Activated T-cell treated with anti-CD3 and anti-CD28 coated beads, Interleukin-2, amount 50 U/mL, for 48 hours (primary cell): ENCODE measurements around the gene CCR9.

Experiments
- DNase-seq, 2 experiments: peaks; one replicate each; pipeline ENCODE4 v3.0.0-alpha.2; 2020

CCR9 gene

GRCh38 chr3:45909542-45909941, 23.2 kb downstream of the CCR9 start:
- peak in 1 of 2 experiments; percentile 10 for DNase-seq

- DNase-seq, result peak in 1 of 2 experiments; percentile 11
Measured at GRCh38 chr3:45910892-45911291, 24.5 kb downstream of the CCR9 start.

- DNase-seq, result peak in 1 of 2 experiments; percentile 13
Measured at GRCh38 chr3:45911511-45912226, 25.3 kb downstream of the CCR9 start.

- DNase-seq, result peak in 1 of 2 experiments; percentile 11
Measured at GRCh38 chr3:45912435-45912834, 26.1 kb downstream of the CCR9 start.

GRCh38 chr3:45914362-45915058, 28.2 kb downstream of the CCR9 start:
- DNase-seq, result no peak

- peak in 1 of 2 experiments; percentile 24 for DNase-seq
Measured at GRCh38 chr3:45915059-45915439, 28.7 kb downstream of the CCR9 start.

- peak; percentile 86 to 88 for DNase-seq
Measured at GRCh38 chr3:45915518-45916231, 29.3 kb downstream of the CCR9 start.

- DNase-seq, result peak in 1 of 2 experiments; percentile 14
Measured at GRCh38 chr3:45917146-45917898, 31.0 kb downstream of the CCR9 start.

- peak in 1 of 2 experiments; percentile 16 for DNase-seq
Measured at GRCh38 chr3:45921158-45922038, 35.1 kb downstream of the CCR9 start.

GRCh38 chr3:45922039-45922326, 35.6 kb downstream of the CCR9 start:
- DNase-seq, result no peak

- DNase-seq, result peak in 1 of 2 experiments; percentile 15
Measured at GRCh38 chr3:45922950-45923590, 36.7 kb downstream of the CCR9 start.

GRCh38 chr3:45923755-45924154, 37.4 kb downstream of the CCR9 start:
- peak in 1 of 2 experiments; percentile 40 for DNase-seq

GRCh38 chr3:45927881-45928280, 41.5 kb downstream of the CCR9 start:
- DNase-seq, result no peak

GRCh38 chr3:45929042-45929679, 42.8 kb downstream of the CCR9 start:
- peak; percentile 80 to 83 for DNase-seq

- peak in 1 of 2 experiments; percentile 7 for DNase-seq
Measured at GRCh38 chr3:45931496-45931895, 45.2 kb downstream of the CCR9 start.

GRCh38 chr3:45932112-45932511, 45.8 kb downstream of the CCR9 start:
- peak; percentile 9 to 15 for DNase-seq

GRCh38 chr3:45933591-45933990, 47.2 kb downstream of the CCR9 start:
- DNase-seq, result no peak

GRCh38 chr3:45936261-45936660, 49.9 kb downstream of the CCR9 start:
- DNase-seq, result no peak

GRCh38 chr3:45937206-45938042, 51.1 kb downstream of the CCR9 start:
- peak; percentile 9 to 13 for DNase-seq

GRCh38 chr3:45938043-45938435, 51.7 kb downstream of the CCR9 start:
- DNase-seq, result peak in 1 of 2 experiments; percentile 2
